Stomach (tissue), 9 donors: ENCODE measurements around the gene RIPK1. TPM values are rescaled to one million over a fixed set of nuclear protein-coding genes. Genes with fewer than 3 reads are reported as not detected.

ENCODE experiments used
- DNase-seq, 2 donors: peaks; one replicate each; pipeline versions ENCODE4 v3.0.0 to v3.0.0-alpha.2; 2013 to 2019
- H3K27ac ChIP-seq, 5 donors: fragments of 200-600 bp in 4 of 5; sonication (generic) in 4 of 5; one replicate each; pipeline ENCODE4 v1.5.1; 2013 to 2019; ENCODE audit warnings: mild to moderate bottlenecking in 1 of 5, moderate library complexity in 1 of 5
- H3K27me3 ChIP-seq, 3 donors: fragments of 200-600 bp; sonication (generic); one replicate each; pipeline ENCODE4 v1.5.1; 2017 to 2019; ENCODE audit warnings: mixed run types in 1 of 3
- H3K36me3 ChIP-seq, 4 donors: fragments of 200-600 bp; sonication (generic); 1 replicate in 3 of 4; 2 replicates in 1 of 4; pipeline ENCODE4 v1.5.1; 2016 to 2019
- H3K4me1 ChIP-seq, 4 donors: fragments of 200-600 bp; sonication (generic); one replicate each; pipeline ENCODE4 v1.5.1; 2016 to 2019
- H3K4me3 ChIP-seq, 4 donors: fragments of 200-600 bp; sonication (generic) in 3 of 4; one replicate each; pipeline ENCODE4 v1.5.1; 2016 to 2019; ENCODE audit warnings: mild to moderate bottlenecking in 1 of 4
- H3K9me3 ChIP-seq, 4 donors: fragments of 200-600 bp; sonication (generic); one replicate each; pipeline ENCODE4 v1.5.1; 2016 to 2019
- CTCF ChIP-seq, 7 experiments: fragments of 450-650 bp in 4 of 7; fragments of 200-600 bp in 3 of 7; sonication (generic) in 3 of 7; IDR thresholded peaks; one replicate each; pipeline ENCODE4 v1.5.1; 2016 to 2019; ENCODE audit warnings: antibody characterized with exemption in 7 of 7, control low read depth in 2 of 7, mild to moderate bottlenecking in 1 of 7
- EP300 ChIP-seq: sonication (generic); formaldehyde crosslinking; IDR thresholded peaks from one replicate; pipeline ENCODE4 v1.6.1; 2017; ENCODE audit warnings: antibody characterized with exemption
- POLR2A ChIP-seq, 4 donors: fragments of 450-650 bp; IDR thresholded peaks; one replicate each; pipeline ENCODE4 v1.6.1; 2016; ENCODE audit warnings: antibody characterized with exemption in 4 of 4, control low read depth in 2 of 4, mild to moderate bottlenecking in 1 of 4, moderate library complexity in 1 of 4
- POLR2AphosphoS5 ChIP-seq, 3 donors: sonication (generic); formaldehyde crosslinking; IDR thresholded peaks; one replicate each; pipeline ENCODE4 v1.6.1; 2016; ENCODE audit warnings: antibody characterized with exemption in 3 of 3
- WGBS, 5 donors: extraction: QIAGEN DNeasy Blood & Tissue Kit in 3 of 5; methylation state at CpG; one replicate each; pipeline versions ENCODE4 v1.1.5 to v1.1.7; 2013 to 2018; 5-methylcytosine and 5-hydroxymethylcytosine counted together
- intact Hi-C: fragments of 100-400 bp; cut with DNase I; formaldehyde crosslinking; loops from one replicate; pipeline ENCODE4 v1.15.1; 2023; ENCODE audit warnings: low total_unique reads
- polyA plus RNA-seq, 3 donors: library from polyadenylated mRNA; stranded (reverse); fragments of 200-250 nt; gene quantifications; one replicate each; pipeline ENCODE4 v1.2.3, GENCODE V29; 2013
- total RNA-seq, 5 donors: library from RNA; depleted of rRNA; stranded (reverse); fragments of >200 nt; gene quantifications; one replicate each; pipeline versions ENCODE4 v1.1.0 to v1.2.3, GENCODE V29; 2014 to 2016
- donor health status: healthy with polysubstance abuse.
- donor health status: Bipolar disorder and iron deficiency.
- donor health status: healthy.

The RIPK1 gene
- total and polyA plus RNA-seq, 8 donors: 4.9 to 25.5 (median 15.9) TPM

GRCh38 chr6:3140201-3140600 lies 71.9 kb downstream of the RIPK1 start:
- intact Hi-C loops: no loop called here
- Histone ChIP-seq H3K36me3 (peaks cover 14 to 87% (median 61%) of the 10 kb centered on the region in 4 donors), H3K4me3 (no peak overlapping the region), H3K27ac (peak overlapping the region in 2 of 5 donors; percentile 4 to 60), H3K4me1 (peaks cover 17 to 42% (median 30%) of the 10 kb centered on the region in 4 donors), H3K27me3 (no peaks in the 10 kb centered on the region), H3K9me3 (no peaks in the 10 kb centered on the region)
- DNase-seq: no peak
- 87 to 94% (median 91%) methylated on average over 20 of the region's 20 CpGs for WGBS, 5 donors
- TF ChIP-seq POLR2AphosphoS5 (IDR thresholded peaks at IDR 0.05) (no peak), EP300 (no peak), POLR2A (IDR thresholded peaks at IDR 0.05) (no peak), CTCF (IDR thresholded peaks at IDR 0.05) (no peak)

GRCh38 chr6:3142536-3142935 lies 74.2 kb downstream of the RIPK1 start:
- Histone ChIP-seq H3K27ac (no peak overlapping the region), H3K4me3 (no peak overlapping the region), H3K36me3 (peaks cover 14 to 76% (median 61%) of the 10 kb centered on the region in 4 donors), H3K27me3 (no peaks in the 10 kb centered on the region), H3K4me1 (peaks cover 8 to 19% (median 16%) of the 10 kb centered on the region in 4 donors), H3K9me3 (no peaks in the 10 kb centered on the region)
- no peak for DNase-seq
- TF ChIP-seq CTCF (IDR thresholded peaks at IDR 0.05): no peak
- TF ChIP-seq POLR2AphosphoS5 (IDR thresholded peaks at IDR 0.05): no peak
- TF ChIP-seq POLR2A (IDR thresholded peaks at IDR 0.05): no peak
- no peak for TF ChIP-seq EP300
- intact Hi-C loops: no loop called here

- WGBS, 5 donors: 78 to 91% (median 88%) methylated on average over 6 of the region's 6 CpGs
- intact Hi-C loops: no loop called here
Measured at GRCh38 chr6:3143158-3143557, 74.9 kb downstream of the RIPK1 start.

GRCh38 chr6:3144571-3144970 lies 76.3 kb downstream of the RIPK1 start:
- DNase-seq: no peak
- intact Hi-C loops: no loop called here
- Histone ChIP-seq H3K9me3 (no peaks in the 10 kb centered on the region), H3K27me3 (no peaks in the 10 kb centered on the region), H3K4me3 (no peak overlapping the region), H3K36me3 (peaks cover 14 to 77% (median 61%) of the 10 kb centered on the region in 4 donors), H3K27ac (no peak overlapping the region), H3K4me1 (peaks cover 0 to 3% (median 3%) of the 10 kb centered on the region in 4 donors)
- TF ChIP-seq POLR2A (IDR thresholded peaks at IDR 0.05) (no peak), EP300 (no peak)
- 78 to 85% (median 82%) methylated on average over 8 of the region's 8 CpGs for WGBS, 5 donors

More at GRCh38 chr6:3143158-3143557, 74.9 kb downstream of the RIPK1 start:
- Histone ChIP-seq H3K27ac (no peak overlapping the region), H3K4me1 (peaks cover 8 to 17% (median 16%) of the 10 kb centered on the region in 4 donors), H3K27me3 (no peaks in the 10 kb centered on the region), H3K36me3 (peaks cover 14 to 76% (median 63%) of the 10 kb centered on the region in 4 donors), H3K4me3 (no peak overlapping the region), H3K9me3 (no peaks in the 10 kb centered on the region)
- no peak for DNase-seq
- TF ChIP-seq CTCF (IDR thresholded peaks at IDR 0.05): no peak
- TF ChIP-seq POLR2A (IDR thresholded peaks at IDR 0.05): no peak
- TF ChIP-seq POLR2AphosphoS5 (IDR thresholded peaks at IDR 0.05): no peak
- TF ChIP-seq EP300: no peak

GRCh38 chr6:3147914-3148757 lies 79.8 kb downstream of the RIPK1 start:
- Histone ChIP-seq H3K9me3 (no peaks in the 10 kb centered on the region), H3K4me3 (no peak overlapping the region), H3K27ac (no peak overlapping the region), H3K4me1 (no peaks in the 10 kb centered on the region), H3K36me3 (peaks cover 1 to 60% (median 43%) of the 10 kb centered on the region in 4 donors), H3K27me3 (no peaks in the 10 kb centered on the region)
- 82 to 93% (median 92%) methylated on average over 6 of the region's 6 CpGs for WGBS, 5 donors
- no peak for TF ChIP-seq EP300
- DNase-seq: no peak
- intact Hi-C loops: no loop called here
